ENCODE measurements around the gene CSTPP1.

GRCh38 chr11:46912526-46913150 is 23.9 kb upstream of the CSTPP1 start:
- TF ChIP-seq, protein P1, sequence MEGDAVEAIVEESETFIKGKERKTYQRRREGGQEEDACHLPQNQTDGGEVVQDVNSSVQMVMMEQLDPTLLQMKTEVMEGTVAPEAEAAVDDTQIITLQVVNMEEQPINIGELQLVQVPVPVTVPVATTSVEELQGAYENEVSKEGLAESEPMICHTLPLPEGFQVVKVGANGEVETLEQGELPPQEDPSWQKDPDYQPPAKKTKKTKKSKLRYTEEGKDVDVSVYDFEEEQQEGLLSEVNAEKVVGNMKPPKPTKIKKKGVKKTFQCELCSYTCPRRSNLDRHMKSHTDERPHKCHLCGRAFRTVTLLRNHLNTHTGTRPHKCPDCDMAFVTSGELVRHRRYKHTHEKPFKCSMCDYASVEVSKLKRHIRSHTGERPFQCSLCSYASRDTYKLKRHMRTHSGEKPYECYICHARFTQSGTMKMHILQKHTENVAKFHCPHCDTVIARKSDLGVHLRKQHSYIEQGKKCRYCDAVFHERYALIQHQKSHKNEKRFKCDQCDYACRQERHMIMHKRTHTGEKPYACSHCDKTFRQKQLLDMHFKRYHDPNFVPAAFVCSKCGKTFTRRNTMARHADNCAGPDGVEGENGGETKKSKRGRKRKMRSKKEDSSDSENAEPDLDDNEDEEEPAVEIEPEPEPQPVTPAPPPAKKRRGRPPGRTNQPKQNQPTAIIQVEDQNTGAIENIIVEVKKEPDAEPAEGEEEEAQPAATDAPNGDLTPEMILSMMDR (conservative IDR thresholded peaks at IDR 0.05; ENCODE audit: low read depth, low read length): no peak
- no peak for TF ChIP-seq RAD21 (IDR thresholded peaks at IDR 0.05; ENCODE audit: low read length)
- TF ChIP-seq BHLHE40 (IDR thresholded peaks at IDR 0.05; ENCODE audit: low read depth, low read length): no peak
- TF ChIP-seq POLR2A (IDR thresholded peaks at IDR 0.05; ENCODE audit: low read depth, low read length): no peak
- no peak for TF ChIP-seq FOS (IDR thresholded peaks at IDR 0.05; ENCODE audit: low read depth, low read length)
- no peak for TF ChIP-seq USF2 (IDR thresholded peaks at IDR 0.05; ENCODE audit: low read depth, low read length)
- TF ChIP-seq MAZ (IDR thresholded peaks at IDR 0.05; ENCODE audit: borderline replicate concordance, low read depth, low read length): no peak
- TF ChIP-seq RFX5 (IDR thresholded peaks at IDR 0.05; ENCODE audit: low read depth, low read length): no peak
- TF ChIP-seq ELK1 (IDR thresholded peaks at IDR 0.05; ENCODE audit: borderline replicate concordance, low read depth, low read length): no peak
- TF ChIP-seq MAFK (IDR thresholded peaks at IDR 0.05; ENCODE audit: low read depth, low read length): no peak
- no peak for TF ChIP-seq SMC3 (IDR thresholded peaks at IDR 0.05; ENCODE audit: low read depth, low read length)
